DND-41 (cell line): ENCODE data around the gene SYNRG.

Experiments used
- ATAC-seq: fragments of 200-7000 bp; cut with Tn5 transposase; 3 replicates; pipeline ENCODE4 v1.9.1; 2021; ENCODE audit warnings: low read depth; ENCODE audit not compliant: insufficient read depth
- DNase-seq: peaks from one replicate; pipeline ENCODE4 v3.0.0-alpha.2; 2020
- H2AFZ ChIP-seq: 2 replicates; pipeline ENCODE4 v1.6.0; 2012; ENCODE audit warnings: low read depth, low read length
- H3K27ac ChIP-seq: 2 replicates; pipeline ENCODE4 v1.5.1; 2012; ENCODE audit warnings: low read length, inconsistent platforms
- H3K27me3 ChIP-seq: fragments of 200-600 bp; sonication (generic); 2 replicates; pipeline ENCODE4 v1.6.0; 2012; ENCODE audit warnings: low read length, mild to moderate bottlenecking, inconsistent platforms; ENCODE audit not compliant: insufficient read depth, poor library complexity
- H3K36me3 ChIP-seq: 2 replicates; pipeline ENCODE4 v1.5.1; 2012; ENCODE audit warnings: low read length, inconsistent platforms; ENCODE audit not compliant: insufficient read depth
- H3K4me1 ChIP-seq: 2 replicates; pipeline ENCODE4 v1.5.1; 2012; ENCODE audit warnings: mild to moderate bottlenecking, low read length; ENCODE audit not compliant: insufficient read depth
- H3K4me2 ChIP-seq: 2 replicates; pipeline ENCODE4 v1.6.0; 2012; ENCODE audit warnings: mild to moderate bottlenecking, moderate library complexity, low read length, inconsistent platforms; ENCODE audit not compliant: insufficient read depth
- H3K4me3 ChIP-seq, 2 experiments: fragments of 200-600 bp in 1 of 2; shearing (Covaris generic) in 1 of 2; 2 replicates each; pipeline ENCODE4 v1.5.1; 2012 to 2016; ENCODE audit warnings: inconsistent platforms in 2 of 2, low read length in 2 of 2, mild to moderate bottlenecking in 2 of 2, low read depth in 1 of 2, moderate library complexity in 1 of 2
- H3K79me2 ChIP-seq: 2 replicates; pipeline ENCODE4 v1.6.0; 2012; ENCODE audit warnings: low read length, inconsistent platforms; ENCODE audit not compliant: insufficient read depth
- H3K9ac ChIP-seq: 2 replicates; pipeline ENCODE4 v1.6.0; 2012; ENCODE audit warnings: low read depth, mild to moderate bottlenecking, inconsistent platforms, low read length, moderate library complexity
- H3K9me3 ChIP-seq: 2 replicates; pipeline ENCODE4 v1.5.1; 2012; ENCODE audit warnings: low read length, moderate library complexity, mild to moderate bottlenecking, inconsistent platforms; ENCODE audit not compliant: insufficient read depth, severe bottlenecking
- H4K20me1 ChIP-seq: 2 replicates; pipeline ENCODE4 v1.6.0; 2012; ENCODE audit warnings: low read length; ENCODE audit not compliant: insufficient read depth
- EZH2 ChIP-seq: IDR thresholded peaks from 3 replicates; pipeline ENCODE4 v1.6.1; 2012; ENCODE audit warnings: borderline replicate concordance, low read depth, mild to moderate bottlenecking, moderate library complexity, low read length, inconsistent platforms; ENCODE audit not compliant: severe bottlenecking
- TF ChIP-seq, protein P1 (sequence below): IDR thresholded peaks from 2 replicates; pipeline ENCODE4 v1.5.1; 2012; ENCODE audit warnings: borderline replicate concordance, low read length, moderate library complexity, mild to moderate bottlenecking; ENCODE audit not compliant: poor library complexity, severe bottlenecking; ENCODE audit errors: extremely low read depth

Gene SYNRG

DNA sequence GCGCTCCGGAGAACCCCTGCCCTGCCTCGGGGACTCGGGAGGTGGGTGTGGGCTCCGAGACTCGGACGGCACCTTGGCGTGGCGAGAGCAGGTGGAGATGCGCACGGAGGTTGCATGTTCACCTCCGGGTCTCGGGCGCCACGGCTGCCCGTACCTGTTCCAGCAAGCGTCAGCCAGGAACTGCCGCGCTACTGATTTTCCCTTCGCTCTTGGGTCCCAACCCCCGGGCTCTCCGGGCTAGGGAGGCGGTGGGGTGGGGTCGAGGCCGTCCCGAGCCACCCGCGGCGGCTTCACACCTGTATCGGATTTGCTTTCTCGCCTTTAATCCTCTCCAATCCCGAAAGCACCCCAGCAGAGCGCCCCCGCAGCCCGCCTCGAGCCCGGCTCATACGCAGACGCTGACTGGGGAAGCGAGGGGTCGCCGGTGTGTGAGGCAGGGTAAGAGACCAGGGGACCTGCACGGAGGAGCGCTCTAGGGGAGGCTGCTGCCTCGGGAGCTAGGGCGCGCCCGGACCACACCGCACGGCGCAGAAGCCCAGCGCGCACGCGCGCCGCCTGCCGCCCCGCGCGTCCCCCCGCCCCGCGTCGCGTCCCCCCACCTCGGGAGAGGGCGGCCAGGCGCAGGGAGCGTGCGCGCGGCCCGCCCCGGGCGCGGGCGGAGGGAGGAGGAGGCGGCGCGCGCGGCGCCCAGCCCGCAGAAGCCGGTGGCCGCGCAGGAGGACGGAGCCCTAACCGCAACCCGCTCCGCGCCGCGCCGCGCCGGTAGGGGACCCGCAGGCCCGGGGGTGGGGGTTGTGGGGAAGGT lies 119.8 kb downstream of the SYNRG start, which contains the start of gene DUSP14:
DUSP14 (plus strand) TSS at position 695 of the 805 bp plus-strand sequence. CDS start 22,382 bp downstream, outside the sequence.
- Histone ChIP-seq H3K79me2 (peaks cover 26% of the 10 kb centered on the region), H3K9ac (peak within 1 kb of the TSS; percentile 82), H3K27me3 (peaks cover 9% of the 10 kb centered on the region), H3K9me3 (no peaks in the 10 kb centered on the region), H2AFZ (peak within 1 kb of the TSS; percentile 99), H3K4me2 (peak within 1 kb of the TSS; percentile 97), H3K27ac (peak within 1 kb of the TSS; percentile 55), H3K4me3 (peak within 1 kb of the TSS; percentile 60 to 92), H3K4me1 (peaks cover 33% of the 10 kb centered on the region), H4K20me1 (peaks cover 17% of the 10 kb centered on the region; the same call in 1 of the 2 replicates), H3K36me3 (no peaks in the 10 kb centered on the region)
- peak; percentile 77 for ATAC-seq
- DNase-seq, result peak; percentile 84
- TF ChIP-seq EZH2, result no peak
- TF ChIP-seq, protein P1, sequence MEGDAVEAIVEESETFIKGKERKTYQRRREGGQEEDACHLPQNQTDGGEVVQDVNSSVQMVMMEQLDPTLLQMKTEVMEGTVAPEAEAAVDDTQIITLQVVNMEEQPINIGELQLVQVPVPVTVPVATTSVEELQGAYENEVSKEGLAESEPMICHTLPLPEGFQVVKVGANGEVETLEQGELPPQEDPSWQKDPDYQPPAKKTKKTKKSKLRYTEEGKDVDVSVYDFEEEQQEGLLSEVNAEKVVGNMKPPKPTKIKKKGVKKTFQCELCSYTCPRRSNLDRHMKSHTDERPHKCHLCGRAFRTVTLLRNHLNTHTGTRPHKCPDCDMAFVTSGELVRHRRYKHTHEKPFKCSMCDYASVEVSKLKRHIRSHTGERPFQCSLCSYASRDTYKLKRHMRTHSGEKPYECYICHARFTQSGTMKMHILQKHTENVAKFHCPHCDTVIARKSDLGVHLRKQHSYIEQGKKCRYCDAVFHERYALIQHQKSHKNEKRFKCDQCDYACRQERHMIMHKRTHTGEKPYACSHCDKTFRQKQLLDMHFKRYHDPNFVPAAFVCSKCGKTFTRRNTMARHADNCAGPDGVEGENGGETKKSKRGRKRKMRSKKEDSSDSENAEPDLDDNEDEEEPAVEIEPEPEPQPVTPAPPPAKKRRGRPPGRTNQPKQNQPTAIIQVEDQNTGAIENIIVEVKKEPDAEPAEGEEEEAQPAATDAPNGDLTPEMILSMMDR, result no peak

DNA sequence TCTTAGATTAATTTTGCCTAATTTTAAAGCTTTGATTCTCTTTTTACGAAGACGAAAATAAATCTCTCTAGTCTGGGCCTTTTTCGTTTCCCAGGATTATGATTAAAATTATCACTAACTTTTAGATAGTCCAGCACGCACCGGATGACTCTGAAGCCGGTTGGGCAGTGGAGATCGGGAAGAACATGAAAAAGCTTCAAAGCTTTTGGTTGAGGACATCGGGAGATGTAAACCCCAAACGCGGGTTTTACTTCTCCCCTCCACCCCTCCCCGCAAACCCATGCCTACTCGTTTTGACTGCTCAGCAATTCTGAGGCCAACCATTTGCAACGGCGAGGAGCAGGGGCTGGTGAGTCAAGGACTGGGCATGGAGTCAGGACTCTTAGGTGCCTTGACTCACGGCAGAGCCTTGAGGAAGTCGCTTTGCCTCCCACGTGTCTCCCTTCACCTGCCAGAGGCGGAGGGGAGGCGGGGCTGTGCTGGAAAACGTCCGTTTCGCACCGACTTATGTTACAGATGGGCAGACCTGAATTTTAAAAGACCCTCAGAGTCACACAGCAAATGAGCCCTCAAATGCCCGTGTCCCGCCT lies 120.5 kb downstream of the SYNRG start:
- H3K27me3 ChIP-seq, result peaks cover 9% of the 10 kb centered on the region
- peak; percentile 35 for DNase-seq
- peak; percentile 5; the same call in 1 of the 3 replicates for ATAC-seq
- peaks cover 33% of the 10 kb centered on the region for H3K4me1 ChIP-seq
- H3K4me3 ChIP-seq, result peak overlapping the region; percentile 60 to 92; a peak in 3 of 4 replicates
- peaks cover 13% of the 10 kb centered on the region; the same call in 1 of the 2 replicates for H4K20me1 ChIP-seq
- peaks cover 21% of the 10 kb centered on the region for H3K79me2 ChIP-seq
- TF ChIP-seq, protein P1, result no peak
- peak; percentile 39 for TF ChIP-seq EZH2
- no peaks in the 10 kb centered on the region for H3K36me3 ChIP-seq
- H3K27ac ChIP-seq, result no peak overlapping the region; the same call in 1 of the 2 replicates
- H3K9me3 ChIP-seq, result no peaks in the 10 kb centered on the region
- peak overlapping the region; percentile 97 for H3K4me2 ChIP-seq
- H3K9ac ChIP-seq, result peak overlapping the region; percentile 82
- peak overlapping the region; percentile 99 for H2AFZ ChIP-seq

DNA sequence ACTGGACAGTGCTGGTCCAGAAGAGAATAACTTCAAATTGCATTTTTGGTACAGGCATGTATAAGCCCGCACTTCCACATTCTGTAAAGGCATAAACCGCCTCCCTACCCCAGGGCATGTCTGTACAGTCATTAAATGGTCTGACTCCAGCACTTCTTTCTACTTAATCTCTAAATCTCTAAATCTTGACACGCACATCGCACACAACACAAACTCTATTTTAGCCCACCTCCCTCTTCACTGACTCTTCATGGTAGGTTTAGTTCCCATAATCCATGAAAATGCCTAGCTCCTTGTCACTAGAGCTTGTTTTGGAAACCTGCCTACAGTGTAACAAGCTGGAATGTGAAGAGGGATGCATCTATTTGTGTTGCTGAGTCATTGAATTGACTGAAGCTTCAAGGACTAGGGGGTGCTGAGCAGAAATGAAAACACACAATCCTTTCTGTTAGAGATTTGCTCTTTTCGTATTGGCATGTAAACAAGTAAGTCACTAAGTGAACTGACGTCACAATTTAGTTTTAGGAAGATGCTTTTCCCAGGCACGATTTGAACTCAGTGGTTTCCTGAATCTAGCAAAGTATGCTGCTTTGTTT lies 121.1 kb downstream of the SYNRG start:
- no peaks in the 10 kb centered on the region for H3K9me3 ChIP-seq
- ATAC-seq, result no peak

More for the DNA sequence above, 121.1 kb downstream of the SYNRG start:
- TF ChIP-seq, protein P1, result no peak
- no peak for TF ChIP-seq EZH2
- Histone ChIP-seq H3K9ac (no peak overlapping the region), H4K20me1 (peaks cover 11% of the 10 kb centered on the region; the same call in 1 of the 2 replicates), H2AFZ (no peak overlapping the region), H3K4me1 (peaks cover 37% of the 10 kb centered on the region), H3K36me3 (no peaks in the 10 kb centered on the region), H3K27me3 (peaks cover 9% of the 10 kb centered on the region), H3K4me3 (no peak overlapping the region), H3K4me2 (peak overlapping the region; percentile 97; the same call in 1 of the 2 replicates), H3K79me2 (peaks cover 20% of the 10 kb centered on the region), H3K27ac (no peak overlapping the region)
- no peak for DNase-seq
